Panc1 (cell line): ENCODE results near the gene SARS1.

Experiments
- TF ChIP-seq, protein P1 (sequence below): fragments of 450-650 bp; IDR thresholded peaks from 2 replicates; pipeline ENCODE4 v1.5.1; 2017; ENCODE audit warnings: mild to moderate bottlenecking
- TF ChIP-seq, protein P2 (sequence below), 2 experiments: IDR thresholded peaks; 2 replicates each; pipeline ENCODE4 v1.6.1; 2011 to 2012; ENCODE audit warnings: low read depth in 2 of 2, control low read depth in 1 of 2, low read length in 1 of 2, mild to moderate bottlenecking in 1 of 2, moderate library complexity in 1 of 2; ENCODE audit not compliant: insufficient read depth in 1 of 2

DNA sequence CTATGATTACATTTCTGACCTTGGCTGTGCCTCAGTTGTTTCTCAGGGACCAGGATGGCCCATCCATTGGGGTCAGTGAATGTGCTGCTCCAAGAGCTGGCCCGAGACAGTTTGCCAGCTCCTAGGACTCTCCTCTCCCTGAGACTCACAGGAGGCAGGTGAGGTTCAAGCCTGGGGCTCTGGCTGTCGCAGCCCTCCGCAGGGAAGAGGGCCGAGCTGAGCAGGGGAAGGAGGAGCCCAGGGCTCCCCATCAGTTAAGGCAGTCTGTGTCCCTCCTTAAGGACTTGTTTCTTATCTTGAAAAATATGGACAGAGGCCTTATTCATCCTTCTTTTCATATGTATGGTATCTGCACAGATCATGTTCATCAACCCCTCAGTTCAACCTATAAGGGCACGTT is 26.6 kb upstream of the SARS1 start:
- TF ChIP-seq, protein P1, sequence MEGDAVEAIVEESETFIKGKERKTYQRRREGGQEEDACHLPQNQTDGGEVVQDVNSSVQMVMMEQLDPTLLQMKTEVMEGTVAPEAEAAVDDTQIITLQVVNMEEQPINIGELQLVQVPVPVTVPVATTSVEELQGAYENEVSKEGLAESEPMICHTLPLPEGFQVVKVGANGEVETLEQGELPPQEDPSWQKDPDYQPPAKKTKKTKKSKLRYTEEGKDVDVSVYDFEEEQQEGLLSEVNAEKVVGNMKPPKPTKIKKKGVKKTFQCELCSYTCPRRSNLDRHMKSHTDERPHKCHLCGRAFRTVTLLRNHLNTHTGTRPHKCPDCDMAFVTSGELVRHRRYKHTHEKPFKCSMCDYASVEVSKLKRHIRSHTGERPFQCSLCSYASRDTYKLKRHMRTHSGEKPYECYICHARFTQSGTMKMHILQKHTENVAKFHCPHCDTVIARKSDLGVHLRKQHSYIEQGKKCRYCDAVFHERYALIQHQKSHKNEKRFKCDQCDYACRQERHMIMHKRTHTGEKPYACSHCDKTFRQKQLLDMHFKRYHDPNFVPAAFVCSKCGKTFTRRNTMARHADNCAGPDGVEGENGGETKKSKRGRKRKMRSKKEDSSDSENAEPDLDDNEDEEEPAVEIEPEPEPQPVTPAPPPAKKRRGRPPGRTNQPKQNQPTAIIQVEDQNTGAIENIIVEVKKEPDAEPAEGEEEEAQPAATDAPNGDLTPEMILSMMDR = no peak
- TF ChIP-seq, protein P2, sequence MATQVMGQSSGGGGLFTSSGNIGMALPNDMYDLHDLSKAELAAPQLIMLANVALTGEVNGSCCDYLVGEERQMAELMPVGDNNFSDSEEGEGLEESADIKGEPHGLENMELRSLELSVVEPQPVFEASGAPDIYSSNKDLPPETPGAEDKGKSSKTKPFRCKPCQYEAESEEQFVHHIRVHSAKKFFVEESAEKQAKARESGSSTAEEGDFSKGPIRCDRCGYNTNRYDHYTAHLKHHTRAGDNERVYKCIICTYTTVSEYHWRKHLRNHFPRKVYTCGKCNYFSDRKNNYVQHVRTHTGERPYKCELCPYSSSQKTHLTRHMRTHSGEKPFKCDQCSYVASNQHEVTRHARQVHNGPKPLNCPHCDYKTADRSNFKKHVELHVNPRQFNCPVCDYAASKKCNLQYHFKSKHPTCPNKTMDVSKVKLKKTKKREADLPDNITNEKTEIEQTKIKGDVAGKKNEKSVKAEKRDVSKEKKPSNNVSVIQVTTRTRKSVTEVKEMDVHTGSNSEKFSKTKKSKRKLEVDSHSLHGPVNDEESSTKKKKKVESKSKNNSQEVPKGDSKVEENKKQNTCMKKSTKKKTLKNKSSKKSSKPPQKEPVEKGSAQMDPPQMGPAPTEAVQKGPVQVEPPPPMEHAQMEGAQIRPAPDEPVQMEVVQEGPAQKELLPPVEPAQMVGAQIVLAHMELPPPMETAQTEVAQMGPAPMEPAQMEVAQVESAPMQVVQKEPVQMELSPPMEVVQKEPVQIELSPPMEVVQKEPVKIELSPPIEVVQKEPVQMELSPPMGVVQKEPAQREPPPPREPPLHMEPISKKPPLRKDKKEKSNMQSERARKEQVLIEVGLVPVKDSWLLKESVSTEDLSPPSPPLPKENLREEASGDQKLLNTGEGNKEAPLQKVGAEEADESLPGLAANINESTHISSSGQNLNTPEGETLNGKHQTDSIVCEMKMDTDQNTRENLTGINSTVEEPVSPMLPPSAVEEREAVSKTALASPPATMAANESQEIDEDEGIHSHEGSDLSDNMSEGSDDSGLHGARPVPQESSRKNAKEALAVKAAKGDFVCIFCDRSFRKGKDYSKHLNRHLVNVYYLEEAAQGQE (IDR thresholded peaks at IDR 0.05; ENCODE audit: insufficient read depth in 1 of 2, low read depth in 2 of 2, low read length in 1 of 2) = no peak
